GM21723 (cell line): ENCODE data around the gene MITF.

Experiments
- ATAC-seq: cut with Tn5 transposase; IDR thresholded peaks from one replicate; pipeline ENCODE4 v1.9.1; 2021; ENCODE audit warnings: mild to moderate bottlenecking, moderate library complexity; ENCODE audit not compliant: unreplicated experiment

The MITF gene

DNA sequence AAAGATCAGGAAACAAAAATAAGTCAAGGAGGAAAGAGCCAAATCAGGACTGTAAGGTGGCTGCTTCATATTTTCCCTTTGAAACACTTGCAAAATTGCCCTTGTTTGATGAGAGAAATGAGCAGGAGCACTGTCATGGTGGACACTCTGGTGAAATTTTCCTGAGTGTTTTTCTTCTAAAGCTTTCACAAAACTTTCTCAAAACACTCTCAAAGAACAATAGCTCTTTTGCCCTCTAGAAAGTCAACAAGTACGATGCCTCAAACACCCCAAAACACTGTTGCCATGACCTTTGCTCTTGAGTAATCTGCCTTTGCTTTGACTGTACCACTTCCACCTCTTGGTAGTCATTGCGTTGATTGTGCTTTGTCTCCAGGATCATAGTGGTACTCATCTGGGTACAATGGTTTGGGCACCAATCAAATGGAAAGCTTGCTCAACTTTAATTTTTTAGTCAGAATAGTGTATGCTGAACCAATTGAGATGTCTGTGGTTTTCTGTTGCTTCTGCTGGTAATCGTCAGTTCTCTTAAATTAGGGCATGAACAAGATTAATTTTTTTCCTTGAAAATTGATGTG, 13.2 kb upstream of the MITF start:
- ATAC-seq, result no peak

DNA sequence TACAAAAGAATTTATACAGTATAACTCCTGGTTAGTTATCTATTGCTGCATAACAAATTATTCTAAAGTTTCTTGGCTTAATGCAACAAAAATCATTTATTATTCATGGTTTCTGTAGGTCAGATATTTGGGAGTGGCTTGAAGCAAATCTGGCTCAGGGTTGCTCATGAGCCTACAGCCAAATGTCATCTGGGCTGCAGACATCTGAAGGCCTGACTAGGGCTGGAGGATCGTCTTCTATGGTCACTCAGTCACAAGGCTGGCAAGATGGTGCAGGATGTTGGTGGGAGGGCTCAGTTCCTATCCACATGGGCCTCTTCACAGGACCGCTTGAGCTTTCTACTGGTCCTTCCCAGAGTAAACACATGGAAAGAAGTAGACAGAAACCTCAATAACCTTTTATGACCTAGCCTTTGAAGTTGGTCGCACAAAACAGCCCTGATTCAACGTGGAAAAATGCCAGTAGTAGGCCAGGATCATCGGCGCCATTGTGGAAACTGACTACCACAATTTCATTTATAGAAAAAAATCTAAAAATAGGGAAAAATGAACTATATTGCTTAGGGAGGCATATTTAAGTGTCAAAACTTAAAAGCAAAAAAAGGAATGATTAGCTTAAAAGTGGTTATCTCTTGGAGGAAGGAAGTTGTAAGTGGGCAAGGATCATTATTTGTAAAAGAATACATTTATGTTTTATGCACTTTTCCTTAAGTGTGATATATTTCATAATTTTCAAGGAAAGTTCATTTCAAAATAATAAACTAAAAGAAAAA, 9.9 kb upstream of the MITF start:
- ATAC-seq, result no peak

DNA sequence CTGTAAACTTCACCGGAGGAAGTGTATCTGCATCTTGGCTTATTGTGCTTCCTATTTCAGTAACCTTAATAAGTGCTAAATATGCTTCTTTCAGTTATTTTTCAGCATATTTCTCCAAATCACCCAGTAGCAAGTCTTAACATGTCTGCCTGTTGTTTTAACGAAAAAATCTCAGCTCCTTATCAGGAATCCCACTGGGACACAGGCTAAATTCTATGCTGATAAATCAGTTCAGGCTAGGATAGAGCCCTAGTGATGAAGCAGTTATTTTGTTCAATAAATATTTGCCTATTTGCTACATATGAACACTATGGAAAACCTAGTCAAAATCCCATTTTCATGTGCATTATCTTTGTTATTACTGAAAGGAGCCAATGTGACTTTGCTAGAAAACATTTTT, 8.2 kb upstream of the MITF start:
- ATAC-seq, result no peak

DNA sequence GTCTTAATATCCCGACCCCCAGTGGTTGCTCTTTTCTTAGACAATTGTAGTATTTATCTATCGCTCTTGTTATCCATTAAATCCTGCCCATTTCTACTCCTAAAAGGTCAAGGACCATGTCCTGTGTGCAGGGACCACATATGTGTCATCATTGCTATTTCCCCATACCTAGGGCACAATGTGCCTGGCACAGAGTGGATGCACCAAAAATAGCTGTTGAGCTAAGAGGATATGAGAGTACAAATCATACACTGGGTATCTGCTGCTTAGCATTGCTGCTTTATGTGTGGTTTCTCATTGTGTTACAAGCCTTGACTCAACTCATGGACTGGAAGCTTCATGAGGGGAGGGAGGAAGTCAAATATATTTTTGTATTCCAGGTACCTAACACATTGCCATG, 3.4 kb upstream of the MITF start:
- no peak for ATAC-seq

DNA sequence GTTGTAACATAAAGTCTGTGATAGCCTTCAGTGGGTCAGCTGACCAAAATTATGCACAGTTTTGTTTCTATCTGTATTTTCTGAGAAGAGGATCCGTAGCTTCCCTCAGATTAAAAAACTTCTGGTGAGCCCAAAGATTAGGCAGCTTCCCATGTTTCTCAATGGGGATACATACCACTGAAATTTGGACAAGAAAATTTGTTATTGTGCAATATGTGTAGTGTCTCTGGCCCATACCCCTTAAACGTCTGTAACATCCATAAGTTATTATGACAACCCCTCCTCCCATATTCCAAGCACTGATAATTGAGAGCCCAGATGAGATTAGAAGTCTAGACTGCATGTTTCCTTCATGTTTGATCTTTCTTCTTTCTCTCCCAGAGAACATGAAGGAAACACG, 1.9 kb upstream of the MITF start:
- ATAC-seq, result no peak

DNA sequence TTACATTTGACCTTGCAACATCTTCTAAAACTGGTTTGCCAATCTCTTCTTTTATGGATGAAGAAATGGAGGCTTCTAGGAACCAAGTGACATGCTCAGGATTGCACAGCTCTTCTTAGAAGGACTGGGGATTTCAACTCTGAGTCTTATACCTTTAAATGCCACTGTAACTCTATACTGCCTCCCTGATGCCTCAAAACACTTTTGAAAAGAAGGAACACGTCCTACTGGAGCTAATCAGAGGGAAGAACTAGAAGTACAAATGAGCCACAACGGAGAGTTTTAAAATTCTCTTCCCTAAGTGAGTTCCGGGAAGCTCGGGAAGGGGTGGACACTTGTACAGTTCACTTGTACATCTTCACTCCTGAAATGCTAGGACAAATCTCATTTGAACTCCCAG, 949 bp upstream of the MITF start:
- ATAC-seq, result no peak

DNA sequence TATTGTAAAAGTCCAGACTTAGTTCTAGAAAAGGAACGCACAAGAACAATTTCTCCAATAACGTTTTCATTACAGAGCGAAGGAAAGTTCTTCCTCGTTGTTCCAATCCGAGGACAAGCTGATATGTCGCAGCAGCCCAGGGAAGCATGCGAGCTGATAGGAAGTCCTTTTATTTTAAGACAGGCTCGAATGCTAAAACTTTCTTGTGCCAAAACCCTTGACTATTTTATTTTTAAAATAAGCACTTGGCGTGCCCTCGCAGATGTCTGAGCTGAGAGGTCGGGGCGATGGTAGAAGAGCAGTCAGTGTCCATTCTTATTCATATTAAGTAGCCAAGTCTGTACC, 433 bp upstream of the MITF start:
- ATAC-seq, result no peak

DNA sequence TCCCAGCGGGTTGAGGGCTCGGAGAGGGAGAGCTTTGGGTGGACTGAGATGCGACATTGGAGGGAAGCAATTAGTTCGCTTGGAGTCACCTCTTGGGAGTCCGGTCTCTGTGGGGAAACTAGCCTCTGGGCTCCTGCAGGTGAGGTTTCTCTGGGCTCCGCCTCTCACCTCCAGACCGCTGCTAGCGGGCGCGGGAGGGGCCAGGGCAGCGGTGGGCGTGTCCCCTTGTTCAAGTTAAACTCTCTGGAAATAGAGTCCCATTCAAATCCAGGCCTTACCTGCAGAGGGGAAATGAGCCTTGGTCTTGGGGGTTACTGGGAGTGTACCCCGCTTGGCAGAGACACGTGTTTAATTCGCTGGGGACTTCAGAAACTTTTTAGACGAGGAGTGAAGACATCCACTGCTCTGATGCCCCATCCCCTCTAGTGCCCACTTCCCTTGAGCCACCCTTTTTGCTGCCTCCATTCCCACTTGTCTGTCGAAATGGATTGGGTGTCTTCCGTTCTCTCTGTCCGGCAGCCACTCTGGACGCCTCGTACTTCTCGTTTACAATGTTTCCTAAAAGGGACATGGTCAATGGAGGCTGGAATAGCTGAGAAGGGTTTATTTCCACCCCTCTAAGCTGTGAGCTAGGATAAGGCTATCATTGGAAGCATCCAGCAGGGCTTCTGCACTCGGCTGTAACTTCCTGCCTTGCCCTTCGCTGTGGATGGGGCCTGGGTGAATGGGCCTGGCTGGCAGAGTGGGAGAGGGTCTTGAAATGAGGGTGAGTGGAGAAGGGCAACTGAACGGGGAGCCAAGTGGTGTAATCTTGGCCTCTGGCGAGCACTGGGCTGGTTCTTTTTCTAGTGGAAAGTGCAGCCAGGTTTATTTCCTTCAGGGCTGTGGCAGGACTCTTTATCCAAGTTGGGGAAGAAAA, 1.1 kb downstream of the MITF start:
- no peak for ATAC-seq

DNA sequence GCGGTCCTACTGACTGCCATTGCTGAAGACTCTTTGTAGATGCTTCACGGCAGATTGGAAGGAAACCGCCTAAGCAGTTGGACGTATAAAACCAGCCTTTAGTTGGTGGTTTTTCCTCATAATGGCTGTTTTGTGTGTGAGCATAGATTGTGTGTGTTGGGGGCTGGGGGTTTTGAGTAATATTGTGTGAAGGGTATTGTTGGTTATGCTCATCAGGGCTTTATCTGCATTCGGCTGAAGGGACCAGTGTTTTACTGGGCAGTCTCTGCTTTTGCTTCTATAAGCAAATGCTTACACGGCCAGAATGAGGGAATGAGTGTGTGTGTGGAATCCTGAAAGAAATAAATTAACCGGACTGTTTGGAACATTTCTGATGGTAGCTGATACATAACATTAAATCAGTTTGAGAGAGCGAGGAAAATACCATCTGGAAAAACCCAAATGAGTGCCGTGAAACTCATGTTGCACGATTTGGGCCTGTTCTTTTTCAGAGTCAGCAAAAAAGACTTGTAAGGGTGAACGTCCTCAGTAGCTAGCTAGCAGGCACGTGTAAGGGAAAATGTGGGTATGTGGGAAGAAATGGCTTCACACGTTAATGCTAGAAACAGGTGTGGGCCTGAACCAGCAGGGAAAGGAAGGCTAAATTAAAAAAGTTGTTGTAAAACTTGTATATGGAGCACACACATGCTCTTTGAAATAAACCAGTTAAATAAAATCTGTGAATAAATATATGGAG, 1.9 kb downstream of the MITF start:
- no peak for ATAC-seq

DNA sequence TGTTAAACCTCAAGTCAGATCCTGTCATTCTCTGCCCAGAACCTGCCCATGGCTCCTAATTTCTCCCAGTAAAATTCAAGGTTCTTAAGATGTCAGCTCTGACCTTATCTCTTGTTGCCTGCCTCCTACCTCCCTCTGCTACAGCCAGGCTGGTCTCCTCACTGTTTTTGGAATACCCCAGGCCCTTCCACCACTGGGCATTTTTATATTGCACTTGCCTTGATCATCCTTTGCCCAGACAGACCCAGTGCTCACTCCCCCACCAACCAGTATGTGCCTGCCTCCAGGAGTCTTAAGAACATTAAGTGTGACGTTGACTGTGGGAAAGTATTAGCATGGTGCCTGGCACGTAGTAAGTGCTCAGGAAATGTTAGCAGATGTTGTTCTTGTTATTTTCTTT, 3.1 kb downstream of the MITF start:
- no peak for ATAC-seq

DNA sequence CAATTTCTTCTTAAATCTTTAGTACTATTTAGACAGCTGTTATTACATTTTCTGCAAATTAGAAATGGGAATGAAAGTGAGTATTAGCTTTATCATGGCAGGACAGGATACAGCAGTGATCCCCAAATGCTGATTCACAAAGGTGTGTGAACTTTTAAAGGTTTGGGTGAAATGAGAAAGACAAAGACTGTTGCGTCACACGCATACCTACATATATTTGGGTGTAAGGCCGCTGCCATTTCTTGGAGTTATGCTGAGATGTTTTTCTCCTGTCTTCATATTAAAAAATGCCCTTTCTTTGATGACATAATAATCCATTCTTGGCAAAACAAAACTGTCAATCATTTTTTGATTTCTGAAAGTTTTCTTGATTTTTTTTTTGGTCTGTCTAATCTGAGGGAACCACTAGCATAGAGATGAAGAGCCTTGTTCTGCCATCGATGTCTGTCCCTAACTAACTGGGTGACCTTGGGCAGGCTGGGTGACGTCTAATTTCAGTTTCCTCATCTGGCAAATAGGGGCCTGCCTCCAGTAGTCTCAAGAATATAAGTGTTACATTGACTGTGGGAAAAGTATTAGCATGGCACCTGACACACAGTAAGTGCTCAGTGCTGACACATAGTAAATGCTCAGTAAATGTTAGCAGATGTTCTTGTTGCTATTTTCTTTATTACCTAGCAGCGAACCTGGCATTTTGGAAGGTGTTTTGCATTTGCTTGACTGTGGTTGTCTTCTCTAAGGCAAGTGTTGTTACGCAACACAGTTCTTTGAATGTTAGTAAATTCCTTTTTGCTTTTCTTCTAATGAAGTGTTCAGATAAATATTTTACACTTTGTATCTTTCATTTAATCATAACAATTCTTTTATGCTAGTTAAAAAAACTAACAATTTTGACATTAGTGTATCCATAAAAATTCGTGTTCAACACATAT, 5.0 kb downstream of the MITF start:
- ATAC-seq, result no peak

DNA sequence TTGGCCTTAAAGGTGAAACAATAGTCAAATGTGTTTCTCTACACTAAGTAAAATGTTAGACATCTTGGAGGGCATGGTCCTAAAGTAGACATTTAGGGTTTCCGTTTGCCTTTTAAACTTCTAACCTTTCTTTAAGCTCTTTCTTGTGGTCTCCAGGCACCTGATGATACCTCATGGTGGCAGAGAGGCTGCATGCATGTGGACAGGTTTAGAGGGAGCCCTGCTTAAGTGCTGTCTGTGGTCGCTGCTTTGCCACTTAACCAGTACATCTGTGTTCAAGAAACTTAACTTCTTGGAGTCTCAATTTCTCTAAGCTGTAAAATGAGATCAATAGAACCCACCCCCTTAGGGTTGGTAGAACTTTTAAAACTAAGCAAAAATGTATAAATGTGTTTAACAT, 6.2 kb downstream of the MITF start:
- ATAC-seq, result no peak

DNA sequence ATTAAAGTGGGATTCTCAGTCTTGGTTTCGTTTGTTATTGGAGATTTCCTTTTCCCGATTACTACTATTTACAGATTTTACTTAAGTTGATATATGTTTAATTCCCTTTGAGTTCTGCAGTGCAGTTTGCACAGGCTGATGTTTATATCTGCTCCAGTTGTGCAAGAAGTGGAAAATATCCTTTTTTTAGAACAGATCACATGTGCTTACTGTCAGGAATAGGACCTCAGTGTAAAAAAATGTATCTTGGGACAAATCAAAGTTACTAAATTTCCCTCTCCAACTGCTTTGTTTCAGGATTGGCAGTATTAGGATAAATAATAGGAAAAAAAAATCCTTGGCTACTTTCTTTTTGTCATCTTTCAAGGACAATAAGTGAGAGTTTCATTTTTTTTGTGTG, 6.9 kb downstream of the MITF start:
- no peak for ATAC-seq

DNA sequence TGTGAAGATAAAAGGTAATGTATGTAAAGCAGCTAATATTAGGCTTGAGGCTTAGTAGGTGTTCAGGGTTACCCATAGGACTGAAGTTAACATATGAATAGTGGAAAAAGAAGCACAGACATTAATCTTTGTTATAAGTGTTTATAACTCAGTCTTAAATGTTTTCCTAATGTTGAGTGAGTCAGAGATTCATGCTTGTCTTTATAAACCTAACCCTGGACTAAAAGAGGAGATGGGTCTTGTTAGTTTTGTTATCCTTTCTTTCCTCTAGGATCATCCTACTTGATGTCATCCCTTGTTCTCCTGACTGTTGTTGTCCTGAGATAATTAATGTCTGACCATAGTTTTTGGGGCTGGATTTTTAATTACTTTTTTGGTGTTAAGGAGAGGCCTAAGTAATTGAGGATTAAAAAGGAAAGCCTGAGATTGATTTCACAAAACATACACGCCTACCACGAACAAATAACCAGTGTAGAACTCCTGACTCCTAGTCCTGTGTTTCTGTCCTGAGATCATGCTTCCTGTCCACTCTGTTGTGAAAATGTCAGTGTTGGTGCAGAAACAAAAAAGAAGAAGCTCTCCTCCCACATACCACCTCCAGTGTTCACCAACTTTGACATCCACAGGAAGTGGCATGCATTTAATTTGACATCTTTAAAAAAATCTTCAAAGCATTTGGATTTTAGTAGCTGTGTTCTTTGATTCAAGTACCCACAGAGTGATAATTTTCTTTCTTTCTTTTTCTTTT, 8.4 kb downstream of the MITF start:
- no peak for ATAC-seq

DNA sequence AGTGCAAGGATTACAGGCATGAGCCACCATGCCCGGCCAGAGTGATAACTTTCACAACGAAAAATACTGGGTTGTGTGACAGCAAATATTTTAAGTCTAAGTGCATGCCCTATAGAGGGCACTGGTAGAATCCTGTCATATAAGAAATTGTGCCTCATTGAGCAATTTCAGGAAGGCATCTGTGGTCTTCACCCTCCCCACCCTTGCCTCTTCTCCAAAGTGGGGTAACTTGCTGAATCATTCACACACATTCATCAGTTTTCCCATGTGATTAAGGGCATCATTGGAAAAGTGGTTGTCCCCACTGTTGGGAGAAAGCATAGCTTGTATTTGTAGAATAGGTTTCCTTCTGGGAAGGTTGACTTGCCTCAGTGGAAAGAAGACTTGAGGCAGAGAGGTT, 9.2 kb downstream of the MITF start:
- no peak for ATAC-seq

DNA sequence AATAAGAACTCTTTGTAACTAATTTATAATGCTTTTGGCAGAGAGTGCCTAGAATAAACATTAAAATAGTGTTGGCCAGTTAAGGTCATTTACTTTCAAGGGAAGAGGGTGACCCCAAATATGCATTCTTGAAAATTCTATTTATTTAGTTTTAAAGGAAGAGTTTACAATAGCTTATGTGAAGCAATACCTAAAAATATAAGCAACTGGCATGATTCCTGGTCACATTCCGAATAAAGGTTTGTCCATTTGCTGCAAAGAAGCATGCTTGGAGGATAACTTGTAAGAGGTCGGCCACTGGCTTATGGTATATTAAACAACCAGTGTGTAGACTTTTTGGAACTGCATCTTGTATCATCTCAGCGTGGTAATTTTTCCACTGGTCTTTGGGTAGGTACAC, 10.2 kb downstream of the MITF start:
- ATAC-seq, result no peak

DNA sequence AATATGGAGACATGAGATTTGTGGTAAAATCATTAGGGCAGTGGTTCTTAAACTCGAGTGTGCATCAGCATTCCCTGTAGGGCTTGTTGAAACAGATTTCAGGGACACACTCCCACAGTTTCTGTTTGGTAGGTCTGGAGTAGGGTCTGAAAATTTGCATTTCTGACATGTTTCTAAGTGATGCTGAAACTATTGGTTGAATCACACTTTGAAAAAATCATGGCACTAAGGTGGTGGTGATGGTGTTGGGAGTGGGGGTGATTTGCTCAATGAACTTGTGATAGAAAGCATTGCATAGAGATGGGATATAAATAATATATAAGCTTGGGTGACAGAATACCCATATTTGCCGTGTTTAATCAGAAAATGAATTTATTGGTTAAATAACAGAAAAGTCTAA, 11.3 kb downstream of the MITF start:
- no peak for ATAC-seq

DNA sequence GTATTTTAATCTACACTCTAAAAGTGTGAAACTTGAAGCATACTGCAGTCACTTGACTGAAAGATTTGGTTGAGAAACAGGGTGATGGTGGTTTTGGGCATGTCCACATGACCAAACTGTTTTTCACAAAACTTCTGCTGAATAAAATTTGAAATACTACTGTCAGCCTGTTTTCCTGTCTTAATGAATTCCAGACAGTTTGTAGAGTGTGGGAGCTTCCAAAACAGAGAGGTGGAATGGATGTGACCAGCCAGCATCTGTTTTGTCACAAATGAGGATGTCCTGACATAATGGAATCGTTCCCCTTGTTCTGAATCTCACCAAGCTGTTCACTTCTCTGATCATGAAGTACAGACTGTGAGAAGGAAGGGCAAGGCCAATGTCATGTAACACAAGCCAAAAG, 11.8 kb downstream of the MITF start:
- ATAC-seq, result no peak

DNA sequence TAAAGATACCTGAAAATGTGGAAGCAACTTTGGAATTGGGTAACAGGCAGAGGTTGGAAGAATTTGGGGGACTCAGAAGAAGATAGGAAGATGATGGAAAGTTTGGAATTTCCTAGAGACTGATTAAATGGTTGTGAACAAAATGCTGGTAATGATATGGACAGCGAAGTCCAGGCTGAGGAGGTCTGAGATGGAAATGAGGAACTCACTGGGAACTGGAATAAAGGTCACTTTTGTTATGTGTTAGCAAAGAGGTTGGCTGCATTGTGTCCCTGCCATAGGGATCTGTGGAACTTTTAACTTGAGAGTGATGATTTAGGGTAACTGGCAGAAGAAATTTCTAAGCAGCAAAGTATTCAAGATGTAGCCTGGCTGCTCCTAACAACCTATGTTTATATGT, 13.0 kb downstream of the MITF start:
- ATAC-seq, result no peak
